GM12878 (cell line): ENCODE data around the gene FHL1.

ENCODE experiments used
- CBFB ChIP-seq: IDR thresholded peaks from 2 replicates; pipeline ENCODE4 v1.6.1; 2016; ENCODE audit warnings: antibody characterized with exemption, low read depth
- CEBPB ChIP-seq, 2 experiments: fragments of 150-350 bp in 1 of 2; IDR thresholded peaks; 2 replicates each; pipeline ENCODE4 v1.6.1; 2012 to 2014; ENCODE audit warnings: low read depth in 2 of 2, low read length in 2 of 2, borderline replicate concordance in 1 of 2, inconsistent platforms in 1 of 2
- CREM ChIP-seq: IDR thresholded peaks from 2 replicates; pipeline ENCODE4 v1.6.1; 2014; ENCODE audit warnings: antibody characterized with exemption, low read depth
- DPF2 ChIP-seq: fragments of 450-650 bp; IDR thresholded peaks from 2 replicates; pipeline ENCODE4 v1.6.1; 2017; ENCODE audit warnings: mild to moderate bottlenecking
- ETV6 ChIP-seq, 2 experiments: fragments of 450-650 bp in 1 of 2; IDR thresholded peaks in 1 of 2; conservative IDR thresholded peaks in 1 of 2; 2 replicates each; pipeline ENCODE4 v1.6.1; 2014; ENCODE audit warnings: antibody characterized with exemption in 1 of 2, borderline replicate concordance in 1 of 2, low read depth in 1 of 2, mild to moderate bottlenecking in 1 of 2, moderate library complexity in 1 of 2
- MTA3 ChIP-seq: IDR thresholded peaks from 2 replicates; pipeline ENCODE4 v1.6.1; 2012; ENCODE audit warnings: low read length, inconsistent platforms, borderline replicate concordance
- MYC ChIP-seq: IDR thresholded peaks from 2 replicates; pipeline ENCODE4 v1.6.1; 2011; ENCODE audit warnings: mild to moderate bottlenecking, low read length, moderate library complexity, inconsistent platforms; ENCODE audit not compliant: insufficient read depth, insufficient replicate concordance, insufficient read length, severe bottlenecking
- POLR2AphosphoS5 ChIP-seq: IDR thresholded peaks from 2 replicates; pipeline ENCODE4 v1.6.1; 2011; ENCODE audit warnings: mild to moderate bottlenecking, low read length, inconsistent platforms
- ZNF274 ChIP-seq: IDR thresholded peaks from one replicate; pipeline ENCODE4 v1.8.0; 2011; ENCODE audit not compliant: insufficient read length, insufficient read depth
- ZNF687 ChIP-seq: fragments of 450-650 bp; IDR thresholded peaks from 2 replicates; pipeline ENCODE4 v1.6.1; 2017; ENCODE audit warnings: mild to moderate bottlenecking, moderate library complexity
- TF ChIP-seq, protein P1 (sequence below), 3 experiments: IDR thresholded peaks in 2 of 3; conservative IDR thresholded peaks in 1 of 3; 2 replicates each; pipeline ENCODE4 v1.5.1; 2011; ENCODE audit warnings: low read depth in 3 of 3, low read length in 3 of 3, mild to moderate bottlenecking in 3 of 3, control low read depth in 2 of 3, moderate library complexity in 2 of 3, inconsistent platforms in 1 of 3, mixed read lengths in 1 of 3; ENCODE audit not compliant: control insufficient read depth in 2 of 3, insufficient read depth in 1 of 3; ENCODE audit errors: extremely low read depth in 1 of 3
- TF ChIP-seq, protein P2 (sequence below): IDR thresholded peaks from 2 replicates; pipeline ENCODE4 v1.6.1; 2011; ENCODE audit warnings: borderline replicate concordance, low read depth, mild to moderate bottlenecking, moderate library complexity, low read length; ENCODE audit not compliant: insufficient read depth, poor library complexity, severe bottlenecking

DNA sequence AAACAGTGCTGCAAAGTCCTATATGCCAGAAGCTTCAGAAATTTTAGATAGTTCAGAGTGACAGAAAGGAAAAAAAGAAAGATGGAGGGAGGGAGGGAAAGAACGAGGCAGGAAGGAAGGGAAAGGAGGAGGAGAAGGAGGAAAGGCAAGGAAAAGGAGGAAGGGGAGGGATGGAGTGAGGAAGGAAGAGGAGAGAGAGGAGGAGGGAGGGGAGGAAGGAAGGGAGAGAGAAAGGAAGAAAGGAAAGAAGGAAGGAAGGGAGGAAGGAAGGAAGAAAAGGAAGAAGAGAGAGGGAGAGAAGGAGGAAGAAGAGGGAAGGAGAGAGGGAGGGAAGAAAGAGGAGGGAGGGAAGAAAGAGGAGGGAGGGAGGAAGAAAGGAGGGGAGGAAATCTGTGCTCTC lies 42.4 kb upstream of the FHL1 start:
- TF ChIP-seq, protein P1, sequence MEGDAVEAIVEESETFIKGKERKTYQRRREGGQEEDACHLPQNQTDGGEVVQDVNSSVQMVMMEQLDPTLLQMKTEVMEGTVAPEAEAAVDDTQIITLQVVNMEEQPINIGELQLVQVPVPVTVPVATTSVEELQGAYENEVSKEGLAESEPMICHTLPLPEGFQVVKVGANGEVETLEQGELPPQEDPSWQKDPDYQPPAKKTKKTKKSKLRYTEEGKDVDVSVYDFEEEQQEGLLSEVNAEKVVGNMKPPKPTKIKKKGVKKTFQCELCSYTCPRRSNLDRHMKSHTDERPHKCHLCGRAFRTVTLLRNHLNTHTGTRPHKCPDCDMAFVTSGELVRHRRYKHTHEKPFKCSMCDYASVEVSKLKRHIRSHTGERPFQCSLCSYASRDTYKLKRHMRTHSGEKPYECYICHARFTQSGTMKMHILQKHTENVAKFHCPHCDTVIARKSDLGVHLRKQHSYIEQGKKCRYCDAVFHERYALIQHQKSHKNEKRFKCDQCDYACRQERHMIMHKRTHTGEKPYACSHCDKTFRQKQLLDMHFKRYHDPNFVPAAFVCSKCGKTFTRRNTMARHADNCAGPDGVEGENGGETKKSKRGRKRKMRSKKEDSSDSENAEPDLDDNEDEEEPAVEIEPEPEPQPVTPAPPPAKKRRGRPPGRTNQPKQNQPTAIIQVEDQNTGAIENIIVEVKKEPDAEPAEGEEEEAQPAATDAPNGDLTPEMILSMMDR (IDR thresholded peaks at IDR 0.05 in 2 of 3, conservative IDR thresholded peaks at IDR 0.05 in 1 of 3; ENCODE audit: control insufficient read depth in 2 of 3, extremely low read depth in 1 of 3, insufficient read depth in 1 of 3, low read depth in 3 of 3, low read length in 3 of 3): no peak
- TF ChIP-seq CREM (no peak), CBFB (no peak), DPF2 (no peak), MYC (no peak), CEBPB (IDR thresholded peaks at IDR 0.05; ENCODE audit: borderline replicate concordance in 1 of 2, low read depth in 2 of 2, low read length in 2 of 2) (no peak), POLR2AphosphoS5 (no peak), ZNF687 (no peak), ZNF274 (no peak), ETV6 (conservative IDR thresholded peaks at IDR 0.05 in 1 of 2, IDR thresholded peaks at IDR 0.05 in 1 of 2; ENCODE audit: borderline replicate concordance in 1 of 2, low read depth in 1 of 2) (no peak), MTA3 (no peak)
- TF ChIP-seq, protein P2, sequence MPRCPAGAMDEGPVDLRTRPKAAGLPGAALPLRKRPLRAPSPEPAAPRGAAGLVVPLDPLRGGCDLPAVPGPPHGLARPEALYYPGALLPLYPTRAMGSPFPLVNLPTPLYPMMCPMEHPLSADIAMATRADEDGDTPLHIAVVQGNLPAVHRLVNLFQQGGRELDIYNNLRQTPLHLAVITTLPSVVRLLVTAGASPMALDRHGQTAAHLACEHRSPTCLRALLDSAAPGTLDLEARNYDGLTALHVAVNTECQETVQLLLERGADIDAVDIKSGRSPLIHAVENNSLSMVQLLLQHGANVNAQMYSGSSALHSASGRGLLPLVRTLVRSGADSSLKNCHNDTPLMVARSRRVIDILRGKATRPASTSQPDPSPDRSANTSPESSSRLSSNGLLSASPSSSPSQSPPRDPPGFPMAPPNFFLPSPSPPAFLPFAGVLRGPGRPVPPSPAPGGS: no peak
